Measurements from ENCODE around the gene ZFP1.
"Not testable (repeated sequence)": the region's sequence is repeated elsewhere in the genome, so short reads cannot be mapped to it uniquely, and the experiment has no call there.

ZFP1 gene

GRCh38 chr16:75169899-75170405 lies 21.6 kb downstream of the ZFP1 start:
- DNase-seq, result no peak

GRCh38 chr16:75172578-75172977 lies 24.3 kb downstream of the ZFP1 start:
- DNase-seq, result no peak

DNA sequence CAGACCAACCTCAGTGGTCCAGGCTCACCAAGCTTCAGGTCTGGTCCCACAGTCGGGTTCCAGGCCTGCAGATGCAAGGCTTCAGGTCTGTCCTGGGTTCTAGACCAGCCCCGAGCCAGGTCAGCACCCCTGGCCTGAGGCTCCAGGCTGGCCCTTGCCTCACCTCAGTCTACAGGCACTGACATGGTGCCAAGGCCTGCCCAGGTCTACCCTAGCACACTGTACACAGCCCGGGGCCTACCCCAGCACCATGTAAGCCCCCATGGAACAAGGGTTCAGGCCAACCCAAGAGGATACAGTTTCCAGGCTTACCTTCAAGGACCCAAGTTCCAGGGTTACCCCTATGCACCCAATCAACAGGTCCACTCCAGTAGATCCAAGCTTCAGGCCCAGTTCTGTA lies 26.8 kb downstream of the ZFP1 start:
- no peak for DNase-seq

- DNase-seq, result no peak
Measured at GRCh38 chr16:75176926-75177325, 28.6 kb downstream of the ZFP1 start.

DNA sequence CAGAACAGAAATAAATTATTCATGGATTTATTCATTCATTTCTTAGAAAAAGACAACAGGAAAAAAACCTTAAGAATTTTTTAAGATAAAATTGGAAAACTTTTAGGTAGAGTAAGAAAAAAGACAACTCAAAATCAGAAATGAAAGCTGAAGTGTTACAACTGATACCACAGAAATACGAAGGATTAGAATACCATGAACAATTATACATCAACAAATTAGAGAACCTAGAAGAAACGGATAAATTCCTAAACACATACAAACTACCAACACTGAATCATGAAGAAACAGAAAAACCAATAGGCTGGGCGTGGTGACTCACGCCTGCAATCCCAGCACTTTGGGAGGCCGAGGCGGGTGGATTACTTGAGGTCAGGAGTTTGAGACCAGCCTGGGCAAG lies 30.9 kb downstream of the ZFP1 start:
- DNase-seq, result no peak

GRCh38 chr16:75181630-75182029 lies 33.3 kb downstream of the ZFP1 start:
- DNase-seq, result peak; percentile 30

DNA sequence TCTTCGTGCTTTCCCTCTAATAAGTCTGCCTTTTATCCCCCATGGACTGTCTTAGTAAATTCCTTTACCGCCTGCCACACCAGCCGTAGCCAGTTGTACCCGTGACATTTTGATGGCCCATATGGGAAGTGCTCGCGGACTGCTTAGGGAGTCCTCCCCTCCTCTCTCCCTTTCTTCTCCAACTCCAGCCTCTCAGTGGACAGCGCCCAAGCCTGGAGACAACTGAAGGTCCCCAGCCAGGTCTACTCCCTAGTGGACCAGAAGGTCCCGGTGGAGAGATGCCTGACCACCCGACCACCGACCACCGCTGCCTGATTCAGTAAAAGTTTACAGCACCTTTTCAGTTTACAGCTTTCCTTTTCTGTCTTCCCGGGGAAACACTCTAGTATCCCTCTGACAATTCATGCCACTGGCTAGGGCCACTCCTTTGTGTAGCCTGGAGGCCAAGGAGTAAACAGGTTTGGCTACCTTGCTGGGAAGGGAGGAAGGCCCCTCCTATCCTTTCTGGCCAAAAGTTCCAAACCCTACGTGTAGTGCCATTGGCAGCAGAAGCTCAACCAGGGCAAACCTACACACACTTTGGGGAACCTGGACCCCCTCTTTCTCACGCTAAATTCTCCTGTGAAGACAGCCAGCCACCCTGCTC lies 40.6 kb downstream of the ZFP1 start:
- no peak for DNase-seq

DNA sequence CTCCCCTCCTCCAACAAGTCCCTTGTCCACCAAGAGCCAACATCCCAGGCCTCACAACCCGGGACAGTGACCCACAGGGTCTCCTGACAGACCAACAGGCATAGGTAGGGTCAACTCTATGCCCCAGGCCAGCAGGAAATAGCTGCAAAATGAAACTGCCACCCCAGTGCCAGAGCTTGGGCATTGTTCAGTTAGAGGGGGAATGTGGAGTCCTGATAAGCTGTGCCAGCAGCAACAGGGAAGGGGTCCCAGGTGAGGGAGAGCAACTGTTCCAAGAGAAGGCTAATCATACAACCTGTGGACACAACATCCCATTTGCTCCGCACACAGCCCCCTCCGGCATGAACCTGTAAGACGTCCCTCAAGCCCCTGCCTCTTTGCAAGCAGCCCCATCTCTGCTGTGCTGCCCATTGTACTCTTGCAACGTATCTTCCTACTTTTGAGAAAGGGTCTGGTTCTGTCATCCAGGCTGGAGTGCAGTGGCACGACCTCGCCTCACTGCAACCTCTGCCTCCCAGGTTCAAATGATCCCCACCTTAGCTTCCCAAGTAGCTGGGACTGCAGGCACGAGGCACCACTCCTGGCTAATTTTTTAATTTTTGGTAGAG lies 41.4 kb downstream of the ZFP1 start:
- DNase-seq, result no peak

DNA sequence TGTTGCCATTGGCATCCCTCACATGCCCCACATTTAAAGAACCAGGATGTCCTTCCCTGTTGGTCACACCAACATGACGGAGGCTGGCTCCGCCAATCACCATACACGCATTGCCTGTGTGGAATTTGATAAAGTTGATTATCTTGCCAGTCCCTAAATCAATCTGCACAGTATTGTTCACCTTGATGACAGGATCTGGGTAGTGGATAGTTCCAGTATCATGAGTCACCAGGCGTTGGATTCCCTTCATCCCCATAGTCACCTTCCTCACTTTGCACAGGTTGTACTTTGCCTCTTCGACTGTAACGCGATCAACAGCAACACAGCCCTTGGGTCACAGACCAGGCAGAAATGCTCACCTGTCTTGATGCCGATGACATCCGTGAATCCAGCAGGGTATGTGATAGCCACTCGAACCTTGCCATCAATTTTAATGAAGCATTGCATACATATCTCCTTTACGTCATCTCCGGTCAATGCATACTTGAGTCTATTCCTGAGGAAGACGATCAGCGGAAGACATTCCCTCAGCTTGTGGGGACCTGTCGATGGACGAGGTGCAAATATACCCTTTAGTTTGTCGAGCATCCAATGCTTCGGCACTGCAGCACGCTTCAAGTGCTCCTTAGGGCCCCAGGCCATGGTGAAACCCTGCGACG lies 44.4 kb downstream of the ZFP1 start:
- no peak for DNase-seq

DNA sequence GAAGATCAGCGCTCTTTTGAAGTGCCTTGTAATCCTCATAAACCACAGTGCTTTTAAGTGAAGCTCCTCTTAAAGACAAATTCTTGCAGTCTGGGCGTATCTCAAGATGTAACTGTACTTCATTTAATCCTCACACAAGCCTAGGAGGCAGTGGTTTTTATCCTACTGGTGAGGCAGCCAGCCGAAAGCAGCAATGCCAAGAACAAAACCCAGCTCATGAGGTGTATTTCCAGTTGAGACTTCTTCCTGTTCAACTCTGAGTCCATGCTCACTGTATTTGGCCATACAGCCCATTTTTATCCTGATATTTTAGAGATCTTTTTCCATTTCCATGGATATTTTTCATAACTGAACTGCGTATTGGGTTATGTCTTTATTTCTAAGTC lies 44.9 kb downstream of the ZFP1 start:
- DNase-seq, result no peak

DNA sequence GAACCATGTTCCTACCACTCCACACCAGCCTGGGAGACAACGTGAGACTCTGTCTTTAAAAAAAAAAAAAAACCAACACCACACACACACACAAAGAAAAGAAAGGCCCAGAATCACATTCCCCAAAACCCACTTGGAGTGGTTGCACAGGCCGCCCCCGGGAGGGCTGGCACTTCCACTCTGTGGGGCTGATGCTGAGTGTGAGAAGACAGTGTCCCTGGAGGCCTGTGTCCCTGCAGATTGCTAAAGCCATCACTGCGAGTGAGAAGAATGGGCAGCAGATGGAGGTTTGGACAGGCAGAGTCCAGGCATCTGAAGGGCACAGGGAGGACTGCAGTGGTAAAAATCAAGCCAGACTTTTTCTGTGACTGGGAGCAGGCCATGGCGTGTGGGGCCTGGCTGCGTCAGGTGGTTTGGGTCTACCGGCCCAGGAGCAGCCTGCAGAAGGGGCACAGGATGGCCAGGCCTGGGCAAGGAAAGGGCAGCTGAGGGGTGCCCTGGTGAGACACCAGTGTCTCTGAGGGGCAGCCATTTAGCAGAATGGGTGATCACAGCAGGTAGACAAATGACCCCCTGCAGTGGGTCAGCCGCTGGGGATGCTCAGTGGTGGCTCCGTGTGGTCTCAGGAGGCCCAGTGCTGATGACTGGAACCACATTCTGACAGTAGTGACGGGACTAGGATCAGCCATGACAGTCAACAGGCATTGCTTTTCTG lies 45.6 kb downstream of the ZFP1 start:
- DNase-seq, result no peak

GRCh38 chr16:75195811-75196790 lies 47.8 kb downstream of the ZFP1 start:
- no peak for DNase-seq

DNA sequence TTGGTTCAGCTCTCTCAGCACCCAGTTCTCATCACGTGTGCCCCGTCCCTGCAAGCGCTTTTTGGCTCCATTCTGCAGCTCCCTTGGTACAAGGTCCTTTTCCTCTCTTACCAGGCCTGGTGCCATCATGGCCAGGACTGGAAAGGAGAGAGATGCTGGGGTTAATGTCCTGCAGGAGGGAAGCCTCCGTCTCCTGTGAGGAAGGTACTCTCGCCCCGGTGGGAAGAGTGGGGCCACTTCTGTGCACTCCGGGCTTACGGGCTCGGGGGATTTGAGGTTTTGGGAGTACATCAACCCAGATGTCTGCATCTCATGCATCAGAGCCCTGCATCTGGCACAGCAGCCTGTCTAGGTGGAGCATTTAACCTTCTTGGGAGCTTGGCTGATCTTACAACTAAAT lies 48.5 kb downstream of the ZFP1 start:
- DNase-seq, result no peak

DNA sequence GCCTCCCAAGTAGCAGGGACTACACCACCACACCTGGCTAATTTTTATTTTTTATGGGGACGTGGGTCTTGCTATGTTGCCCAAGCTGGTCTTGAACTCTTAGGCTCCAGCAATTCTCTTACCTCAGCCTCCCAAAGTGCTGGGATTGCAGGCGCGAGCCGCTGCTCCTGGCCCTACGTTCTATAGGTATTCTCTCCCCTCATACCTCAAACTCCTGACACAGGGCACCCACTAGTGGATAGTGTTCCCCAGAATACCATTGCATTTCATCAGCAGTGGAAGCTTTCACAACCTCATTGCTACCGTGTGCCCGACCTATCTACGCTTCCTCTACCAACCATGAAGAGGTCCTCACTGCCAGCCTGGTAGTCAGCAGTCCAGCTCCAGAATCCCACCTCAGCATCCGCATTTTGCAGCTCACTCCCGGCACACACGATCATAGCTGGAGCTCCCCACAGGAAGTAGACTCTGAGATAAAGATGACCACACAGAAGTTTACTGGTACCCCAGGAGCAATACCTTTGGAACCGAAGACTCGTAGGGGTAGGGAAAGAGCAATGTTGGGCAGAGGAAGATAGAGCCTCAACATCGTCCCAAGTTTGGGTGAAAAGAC lies 49.3 kb downstream of the ZFP1 start:
- DNase-seq, result peak; percentile 11

GRCh38 chr16:75198135-75198600 lies 49.8 kb downstream of the ZFP1 start:
- peak; percentile 16 for DNase-seq

GRCh38 chr16:75202069-75202590 lies 53.8 kb downstream of the ZFP1 start:
- DNase-seq, result no peak

DNA sequence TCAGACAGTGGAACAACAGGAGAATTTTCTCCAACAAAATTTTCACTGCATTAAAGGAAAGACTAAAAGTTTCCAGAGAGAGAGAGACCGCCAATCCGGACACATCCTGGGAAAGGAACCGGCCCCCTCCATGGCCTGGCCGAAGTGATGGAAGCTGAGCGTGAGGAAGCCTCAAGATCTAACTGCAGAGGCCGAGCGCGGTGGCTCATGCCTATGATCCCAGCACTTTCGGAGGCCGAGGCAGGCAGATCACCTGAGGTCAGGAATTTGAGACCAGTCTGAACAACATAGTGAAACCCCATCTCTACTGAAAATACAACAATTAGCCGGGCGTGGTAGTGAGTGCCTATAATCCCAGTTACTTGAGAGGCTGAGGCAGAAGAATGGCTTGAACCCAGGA lies 54.8 kb downstream of the ZFP1 start:
- DNase-seq, result no peak

- DNase-seq, result no peak
Measured at GRCh38 chr16:75203667-75204409, 55.5 kb downstream of the ZFP1 start.

- DNase-seq, result no peak
Measured at GRCh38 chr16:75204410-75204758, 56.1 kb downstream of the ZFP1 start.

DNA sequence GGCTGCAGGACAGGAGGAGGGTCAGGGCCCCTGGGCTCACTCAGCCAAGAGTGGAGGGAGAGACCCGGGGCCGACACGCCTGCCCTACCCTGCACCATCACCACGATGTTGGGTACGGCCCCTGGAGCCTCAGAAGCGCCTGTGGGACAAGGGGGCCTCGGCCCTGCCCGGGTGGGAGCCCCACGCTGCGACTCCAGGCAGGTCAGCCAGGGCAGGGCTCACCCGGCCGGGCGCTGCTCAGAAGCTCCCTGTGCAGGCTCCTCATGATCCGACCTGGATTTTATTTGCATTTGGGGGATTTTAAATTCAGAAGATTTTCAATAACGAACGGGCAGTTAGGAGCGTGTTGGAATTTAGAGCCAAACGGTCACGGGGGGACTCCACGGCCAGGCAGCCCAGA lies 56.6 kb downstream of the ZFP1 start:
- DNase-seq, result not testable (repeated sequence)

DNA sequence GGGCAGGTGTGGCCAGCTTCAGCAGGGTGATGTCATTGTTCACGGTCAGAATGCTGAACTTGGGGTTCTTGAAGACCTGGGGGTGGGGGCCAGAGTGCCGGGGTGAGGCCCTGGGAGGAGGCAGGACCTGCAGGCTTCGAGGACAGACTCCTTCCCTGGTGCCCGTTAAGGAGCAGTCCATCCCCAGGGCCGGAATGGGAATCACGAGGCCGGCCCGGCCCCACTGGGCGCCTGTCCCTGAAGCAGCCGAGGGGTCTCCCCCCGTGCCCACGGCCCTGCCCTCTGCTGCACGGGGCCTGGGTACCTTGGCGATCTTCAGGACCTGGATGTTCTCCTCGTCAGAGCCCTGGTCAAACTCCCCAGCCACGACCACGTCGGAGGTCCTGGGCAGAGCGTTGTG lies 57.1 kb downstream of the ZFP1 start:
- DNase-seq, result not testable (repeated sequence)
